Measurements from ENCODE around the gene OTOA.
"Not testable (repeated sequence)": the region's sequence is repeated elsewhere in the genome, so short reads cannot be mapped to it uniquely, and the experiment has no call there.

Gene OTOA

GRCh38 chr16:21801538-21802374, 138.0 kb downstream of the OTOA start:
- peak; percentile 70 for TF ChIP-seq CTCF (IDR thresholded peaks at IDR 0.05)

DNA sequence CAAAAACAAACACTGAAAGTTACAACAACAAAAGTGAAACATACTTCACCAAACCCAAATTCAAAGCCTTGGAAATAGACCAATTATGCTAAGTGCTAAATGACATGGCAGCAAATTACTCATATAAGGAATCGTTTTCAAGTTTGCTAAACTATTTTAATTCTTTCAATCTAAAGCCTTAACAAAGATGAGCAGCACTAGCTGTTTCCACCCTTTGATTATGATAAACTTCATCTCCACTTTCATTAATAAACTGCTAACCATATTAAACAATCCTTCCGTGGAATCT, 138.6 kb downstream of the OTOA start:
- H3K27ac ChIP-seq, result not testable (repeated sequence)

More at GRCh38 chr16:21801538-21802374, 138.0 kb downstream of the OTOA start:
- not testable (repeated sequence) for H3K27ac ChIP-seq
